GM18499 (cell line): ENCODE data around the gene GBX1.

ENCODE experiments used
- ATAC-seq: cut with Tn5 transposase; IDR thresholded peaks from one replicate; pipeline ENCODE4 v1.9.1; 2021; ENCODE audit warnings: moderate number of reproducible peaks; ENCODE audit not compliant: insufficient read depth, unreplicated experiment

The GBX1 gene

DNA sequence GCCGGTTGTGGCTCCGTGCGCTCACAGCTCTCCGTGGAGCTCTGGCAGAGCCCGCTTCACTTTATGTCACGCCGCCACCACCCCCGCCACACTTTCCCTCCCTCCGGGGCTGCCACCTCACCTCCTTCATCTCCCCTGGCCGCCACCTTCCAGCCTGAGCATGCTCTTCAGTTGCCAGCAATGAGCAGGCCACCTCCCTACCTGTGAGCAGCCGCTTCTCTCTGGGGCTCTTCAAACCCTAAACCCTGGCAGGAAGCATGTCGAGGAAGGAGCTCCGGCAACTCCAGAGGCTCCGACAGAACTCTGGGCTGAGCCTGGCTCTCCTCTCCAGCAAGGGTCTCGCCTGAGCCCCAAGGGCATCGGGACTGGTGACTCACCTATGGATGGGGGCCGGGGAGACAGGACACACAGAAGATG is 36.7 kb downstream of the GBX1 start:
- ATAC-seq: no peak

DNA sequence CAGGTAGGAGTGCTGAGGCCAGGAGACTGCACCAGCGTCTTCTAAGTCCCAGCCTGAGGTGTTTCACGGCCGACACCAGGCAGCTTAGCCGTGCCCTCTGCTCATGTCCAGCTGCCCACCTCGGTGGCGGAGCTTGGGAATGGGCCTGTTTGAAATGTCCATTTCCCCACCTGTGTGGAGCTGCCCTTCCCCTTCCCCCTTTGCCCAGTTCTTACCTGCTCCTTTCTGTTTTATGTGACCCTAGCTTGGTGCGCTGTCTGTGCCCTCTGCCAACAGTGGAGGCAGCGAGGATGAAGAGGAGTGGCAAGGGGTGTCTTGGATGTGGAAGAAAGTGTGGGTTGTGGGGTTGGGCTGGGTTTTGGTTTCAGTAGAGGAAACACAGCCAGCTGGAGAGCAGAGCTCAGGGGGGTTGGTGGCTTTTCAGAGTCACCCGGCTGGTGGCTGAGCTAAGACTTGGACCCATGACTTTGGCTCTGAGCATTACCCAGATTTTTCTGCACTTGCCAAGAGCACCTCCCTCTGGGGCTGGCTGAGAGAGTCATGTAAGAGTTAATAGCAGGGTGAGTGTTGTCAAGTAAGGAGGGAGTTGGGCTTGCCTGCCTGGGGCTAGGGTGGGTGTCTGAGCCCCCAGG is 37.4 kb downstream of the GBX1 start:
- no peak for ATAC-seq

DNA sequence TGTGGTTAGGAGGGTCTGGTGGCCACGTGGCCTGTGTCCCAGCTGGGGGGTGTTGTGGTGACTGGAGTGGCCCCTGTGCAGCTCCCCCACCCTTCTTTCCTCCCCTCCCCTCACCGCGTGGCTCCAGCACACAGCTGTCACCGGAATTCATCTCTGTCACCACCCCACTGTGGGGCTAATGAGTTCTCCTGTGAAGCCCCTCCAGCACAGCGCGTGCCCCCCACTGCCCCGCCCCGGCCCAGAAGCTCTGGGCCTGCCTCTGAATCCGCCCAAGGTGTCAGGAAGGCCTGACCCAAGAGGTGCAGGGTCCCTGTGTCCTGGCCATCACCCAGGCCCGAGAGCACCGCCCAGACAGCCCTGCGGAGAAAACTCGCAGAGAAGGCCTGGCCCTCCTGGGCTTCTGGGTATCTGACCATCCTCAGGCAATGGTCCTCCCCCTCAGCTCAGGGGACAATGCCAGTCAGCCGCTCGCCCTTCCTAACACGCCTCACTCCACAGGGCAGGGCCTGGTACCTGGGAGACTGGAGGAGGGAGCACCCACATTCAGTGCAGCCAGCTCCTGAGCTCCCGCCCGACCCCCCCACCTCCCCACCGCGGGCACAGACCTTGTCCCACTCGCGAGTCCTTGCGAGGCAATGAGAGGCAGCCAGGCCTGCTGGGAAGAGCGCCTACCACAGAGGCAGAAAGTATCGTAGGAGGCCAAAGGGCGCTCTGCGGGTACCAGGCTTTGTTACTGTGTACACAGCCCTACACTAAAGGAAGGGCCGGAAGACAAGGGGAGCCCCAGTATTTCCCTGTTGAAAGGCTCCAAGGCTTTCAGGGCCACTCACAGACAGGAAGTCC is 38.2 kb downstream of the GBX1 start:
- no peak for ATAC-seq

DNA sequence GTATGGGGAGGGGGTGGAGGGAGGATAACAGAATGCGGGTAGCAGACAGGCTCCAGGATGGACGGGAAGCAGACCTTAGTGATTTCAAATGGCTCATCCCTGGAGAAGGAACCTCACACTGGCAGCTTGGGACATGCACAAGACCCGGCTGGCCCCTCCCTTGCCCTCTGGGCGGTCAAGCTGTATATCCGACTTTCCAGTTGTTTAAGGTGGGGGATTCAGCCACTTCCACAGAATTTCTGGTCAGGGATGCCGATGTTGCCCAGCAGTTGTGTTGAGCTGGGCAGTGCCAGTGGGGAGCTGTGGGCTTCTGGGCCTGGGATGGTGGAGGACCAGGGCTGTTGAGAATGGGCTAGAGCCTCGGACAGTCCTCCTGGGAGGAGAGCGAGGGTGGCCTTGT is 38.8 kb downstream of the GBX1 start:
- ATAC-seq: no peak

DNA sequence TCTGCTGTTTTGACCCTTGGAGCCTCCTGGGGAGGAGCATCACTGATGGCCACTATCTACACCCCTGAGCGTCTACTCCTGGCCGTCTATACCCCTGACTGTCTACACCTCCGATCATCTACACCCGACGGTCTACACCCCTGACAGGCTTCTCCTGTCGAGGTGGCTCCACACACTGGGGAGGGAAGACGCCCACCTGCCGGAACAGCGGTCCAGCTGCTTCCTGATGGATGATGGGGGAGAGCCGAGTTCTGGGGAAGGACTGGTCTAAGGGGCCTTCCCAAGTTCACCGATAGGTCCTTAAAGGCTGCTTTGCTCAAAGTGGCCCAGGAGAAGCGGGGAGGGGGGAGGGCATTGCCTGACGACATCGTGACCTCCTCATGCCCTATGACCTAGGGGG is 39.4 kb downstream of the GBX1 start:
- no peak for ATAC-seq

DNA sequence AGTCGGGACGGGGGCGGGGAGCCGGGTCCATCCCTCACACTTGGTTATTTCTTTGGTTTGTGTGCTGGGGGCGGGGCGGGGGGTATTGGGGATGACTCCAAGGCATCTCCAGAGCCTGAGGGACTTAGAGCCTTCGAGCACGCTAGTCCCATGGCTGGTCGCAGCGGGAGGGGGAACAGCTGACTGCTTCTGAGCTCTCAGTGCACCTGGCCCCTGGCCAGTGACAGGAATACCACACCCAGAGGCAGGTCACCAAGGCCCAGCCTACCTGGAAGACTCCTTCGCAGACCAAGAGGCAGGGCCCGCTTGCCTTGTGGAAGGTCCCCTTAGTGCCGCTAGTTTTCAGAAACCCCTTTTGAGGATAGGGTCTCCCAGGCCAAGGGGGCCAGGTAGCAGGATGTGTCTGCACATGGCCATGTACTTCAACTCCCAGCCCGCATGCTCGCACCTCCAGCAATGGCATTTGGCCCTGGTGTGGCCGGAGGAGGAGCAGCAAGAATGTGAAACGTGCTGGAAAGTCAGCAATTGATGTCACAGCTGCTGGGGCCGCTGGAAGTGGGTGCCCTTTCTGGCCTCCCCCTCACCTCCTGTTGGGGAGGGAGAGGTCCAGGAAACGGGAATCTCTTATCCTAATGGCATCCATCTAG is 40.9 kb downstream of the GBX1 start:
- ATAC-seq: no peak

DNA sequence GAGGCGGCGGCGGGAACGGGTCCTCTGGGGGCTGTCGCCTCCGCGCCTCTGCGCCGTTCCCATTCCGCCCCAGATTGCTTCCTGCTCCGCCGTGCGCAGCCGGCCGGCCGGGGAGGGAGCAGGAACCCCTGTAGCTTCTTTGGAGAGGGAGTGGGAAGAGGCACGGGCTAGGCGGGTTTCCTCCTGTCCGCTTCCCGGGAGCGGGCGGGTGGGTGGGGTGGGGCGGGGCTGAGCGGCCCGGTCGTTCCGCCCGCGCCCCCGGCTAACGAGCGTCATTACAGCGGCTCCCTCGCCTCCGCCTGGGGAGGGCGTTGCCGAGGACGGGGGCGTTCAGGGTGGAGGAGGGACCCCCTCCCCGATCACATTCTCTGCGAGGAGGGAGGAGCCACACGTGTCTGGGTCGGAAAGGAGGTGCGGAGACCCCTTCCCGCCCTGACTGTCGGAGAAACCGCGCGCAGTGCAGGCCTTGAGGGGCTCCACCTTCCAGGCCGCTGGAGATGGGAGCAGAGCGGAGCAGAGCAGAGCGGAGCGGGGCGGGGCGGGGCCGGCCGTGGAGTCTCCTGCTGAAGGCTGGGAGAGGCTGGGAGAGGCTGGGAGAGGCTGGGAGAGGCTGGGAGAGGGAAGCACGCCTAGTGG is 41.5 kb downstream of the GBX1 start:
- no peak for ATAC-seq

DNA sequence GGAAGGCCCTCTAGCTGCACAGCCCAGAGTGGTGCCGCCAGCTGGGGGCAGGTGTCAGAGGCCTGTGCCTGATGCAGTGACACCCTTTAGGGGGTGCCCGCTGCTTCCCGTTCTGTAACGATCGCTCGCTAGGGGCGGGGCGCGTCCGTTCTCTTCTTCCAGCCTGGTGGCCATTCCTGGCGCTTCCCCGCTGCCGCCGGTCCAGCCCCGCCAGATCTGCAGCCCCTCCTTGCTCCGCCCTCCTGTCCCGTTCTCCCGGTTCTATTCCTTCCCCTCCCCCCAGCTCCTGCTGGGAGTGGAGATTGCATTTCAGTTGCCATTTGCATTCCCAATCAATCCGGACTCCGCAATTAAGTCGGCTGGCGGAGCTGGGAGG is 42.0 kb downstream of the GBX1 start:
- ATAC-seq: no peak

DNA sequence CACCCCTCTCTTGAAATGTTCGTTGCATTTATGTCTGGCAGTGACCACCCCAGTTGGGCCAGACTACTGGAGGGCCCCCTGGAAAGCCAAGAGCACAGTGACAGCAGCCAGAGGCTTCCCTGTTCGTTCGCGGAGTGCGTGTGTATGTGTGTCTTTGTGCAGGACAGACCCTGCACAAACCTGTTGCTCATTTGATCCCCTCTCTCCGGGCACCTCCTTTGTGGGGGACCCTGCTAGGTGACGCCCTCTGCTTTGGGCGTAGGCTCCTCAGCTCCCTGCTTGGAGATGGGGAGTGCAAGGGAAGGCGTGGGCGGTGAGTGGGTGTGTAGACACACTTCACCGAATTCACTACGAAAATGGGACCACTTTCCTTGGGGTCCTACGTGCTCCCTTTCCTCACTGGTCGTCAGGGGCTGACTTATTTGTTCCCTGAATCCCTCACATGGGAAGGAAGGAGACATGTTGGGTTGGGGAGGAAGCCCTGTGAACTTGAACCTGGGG is 42.5 kb downstream of the GBX1 start:
- ATAC-seq: no peak

DNA sequence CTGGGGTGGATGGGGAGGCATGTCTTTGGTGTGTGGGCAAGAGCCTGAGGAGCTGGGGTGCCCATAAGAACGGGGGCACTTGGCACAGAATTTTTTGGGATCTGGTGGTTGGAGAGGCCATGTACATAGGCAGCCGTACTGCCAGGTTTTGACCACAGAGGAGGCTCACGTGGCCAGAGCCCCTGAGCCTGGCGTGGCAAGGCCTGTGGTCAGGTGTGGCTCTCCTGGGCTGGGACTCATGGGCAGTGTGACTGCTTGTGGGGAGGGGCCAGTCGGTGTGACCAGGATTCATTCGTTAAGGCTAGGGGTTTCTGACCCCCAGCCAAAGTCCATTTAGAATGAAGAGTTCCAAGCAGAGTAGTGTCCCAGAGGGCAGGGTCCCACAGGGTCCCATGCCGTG is 43.0 kb downstream of the GBX1 start:
- no peak for ATAC-seq

DNA sequence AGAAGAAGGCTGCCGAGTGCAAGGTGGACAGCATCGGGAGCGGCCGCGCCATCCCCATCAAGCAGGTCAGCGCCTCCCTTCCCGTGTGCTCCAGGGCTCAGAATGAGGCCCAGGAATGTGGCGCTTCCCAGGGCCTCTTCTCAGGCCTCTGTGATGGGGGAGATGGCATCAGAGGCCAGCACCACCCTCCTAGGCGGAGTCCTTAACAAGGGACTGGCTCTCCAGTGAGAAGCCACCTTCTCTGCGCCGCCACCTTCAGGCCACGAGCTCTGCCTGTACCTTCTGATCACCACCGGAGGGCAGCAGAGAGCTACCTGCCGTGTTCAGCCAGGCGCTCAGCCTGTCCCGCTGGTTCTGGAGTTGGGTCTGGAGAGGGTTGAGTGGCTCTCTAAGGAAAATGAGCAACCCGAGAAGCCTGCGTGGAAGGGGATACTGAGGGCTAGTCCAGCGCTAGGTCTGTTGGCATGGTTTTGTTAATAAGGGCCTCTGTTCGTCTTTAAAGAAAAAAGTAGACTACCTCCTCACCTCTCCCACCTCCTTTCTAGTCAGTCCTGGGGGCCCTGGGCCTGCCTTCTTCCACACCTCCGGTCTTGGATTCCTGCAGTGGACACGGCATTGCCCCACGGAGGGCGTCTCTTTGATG is 43.6 kb downstream of the GBX1 start:
- no peak for ATAC-seq

DNA sequence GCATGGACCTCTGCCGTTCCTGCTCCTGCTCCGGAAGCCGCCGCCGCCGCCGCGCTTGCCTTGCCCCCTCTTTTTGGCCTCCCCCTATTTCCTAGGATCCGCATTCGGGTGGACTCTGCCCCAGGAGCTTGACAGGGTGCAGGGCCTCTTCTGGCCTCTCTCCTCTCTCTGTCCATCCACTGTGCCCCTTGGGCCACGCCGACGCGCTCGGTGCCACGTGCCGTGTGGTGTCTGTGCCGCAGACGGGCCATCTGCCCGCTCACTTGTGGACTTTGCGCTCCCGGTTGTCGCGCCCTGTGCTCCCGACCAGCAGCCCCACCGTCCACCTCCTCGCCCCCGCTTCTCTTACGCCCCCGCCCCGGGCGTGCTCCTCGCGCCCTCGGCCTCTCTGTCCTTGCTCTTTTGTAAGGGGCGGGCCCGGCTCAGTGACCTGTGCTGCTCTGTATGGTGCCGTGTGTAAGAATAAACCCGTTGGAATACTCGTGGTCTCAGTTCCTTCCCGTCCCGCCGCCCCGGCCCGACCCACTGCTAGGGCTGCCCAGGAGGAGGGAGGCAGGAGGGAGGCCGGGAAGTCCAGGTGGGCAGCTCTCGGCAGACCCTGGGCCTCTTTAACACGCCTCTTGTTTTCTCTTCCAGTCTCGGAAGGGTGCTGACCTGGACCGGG is 44.2 kb downstream of the GBX1 start:
- no peak for ATAC-seq

DNA sequence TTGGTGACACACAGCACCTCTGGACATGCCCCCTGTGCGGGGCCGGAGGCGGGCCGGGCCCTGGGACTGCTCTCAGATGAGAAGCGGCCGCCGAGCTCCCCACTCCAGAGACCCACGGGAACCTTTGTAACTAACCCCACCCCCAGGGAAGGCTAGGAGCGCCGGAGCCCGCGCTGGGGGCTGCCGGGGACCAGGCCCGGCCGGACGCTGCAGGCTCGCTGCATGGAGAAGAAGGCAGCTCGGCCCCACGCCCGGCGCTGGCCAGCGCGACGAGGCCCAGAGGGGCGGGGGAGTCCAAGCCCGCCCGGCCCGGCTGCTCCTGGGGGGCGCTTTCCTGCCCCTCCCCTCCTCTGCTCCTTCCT is 44.7 kb downstream of the GBX1 start:
- no peak for ATAC-seq

DNA sequence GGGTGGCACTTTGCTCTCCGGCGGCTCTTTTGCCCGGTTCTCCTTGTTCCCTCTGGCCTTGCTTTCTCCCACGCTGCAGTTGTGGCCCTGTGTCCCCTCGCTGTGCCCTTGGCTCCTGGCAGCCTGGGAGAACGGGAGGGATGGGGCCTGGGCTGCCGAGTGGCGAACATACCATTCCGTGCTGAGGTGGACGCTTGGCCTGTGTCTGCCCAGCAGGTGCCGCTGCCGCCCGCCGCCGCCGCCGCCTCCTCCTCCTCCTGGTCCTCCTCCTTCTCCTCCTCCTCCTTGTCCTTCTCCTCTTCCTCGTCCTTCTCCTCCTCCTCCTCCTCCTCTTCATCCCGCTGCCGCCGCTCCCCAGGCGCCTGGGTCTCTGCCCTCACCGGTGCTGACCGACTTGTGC is 45.2 kb downstream of the GBX1 start:
- no peak for ATAC-seq

DNA sequence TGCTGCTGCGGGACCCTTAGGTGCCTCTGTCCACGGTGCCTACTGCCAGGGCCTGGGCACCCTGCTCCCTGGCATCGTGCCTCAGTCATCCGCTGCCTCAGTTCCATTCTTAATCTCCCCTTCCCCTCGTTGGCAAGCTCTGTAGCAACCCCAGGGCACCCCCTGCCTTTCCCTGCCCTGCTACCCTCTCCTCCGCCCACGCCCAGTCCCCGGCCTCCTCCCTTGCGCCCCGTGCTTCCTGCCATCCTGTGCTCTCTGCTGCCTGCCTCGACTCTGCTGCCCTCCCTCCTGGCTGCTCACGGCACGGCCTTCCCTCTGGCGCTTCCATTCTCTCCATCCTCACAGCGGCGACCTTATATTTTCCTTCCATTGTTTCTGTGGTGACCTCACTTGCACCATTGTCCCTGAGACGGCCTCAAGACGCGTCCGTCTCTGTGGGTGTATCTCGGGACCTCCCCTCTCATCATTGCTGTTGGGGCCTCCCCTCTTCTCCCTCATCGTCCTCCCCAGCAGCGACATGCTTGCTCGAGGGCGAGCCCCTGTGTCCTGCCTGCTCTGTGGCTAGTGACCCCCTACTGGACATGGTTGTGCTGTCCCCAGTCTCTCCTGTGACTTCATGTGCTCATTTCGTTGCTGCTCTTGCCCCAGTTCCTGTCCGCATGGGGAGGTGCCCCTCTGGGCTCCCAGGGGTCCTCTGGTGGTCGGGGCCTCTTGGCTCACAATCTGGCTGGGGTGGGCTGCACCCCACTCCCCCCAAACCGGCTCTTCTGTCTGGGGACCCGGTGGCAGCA is 45.9 kb downstream of the GBX1 start:
- no peak for ATAC-seq

DNA sequence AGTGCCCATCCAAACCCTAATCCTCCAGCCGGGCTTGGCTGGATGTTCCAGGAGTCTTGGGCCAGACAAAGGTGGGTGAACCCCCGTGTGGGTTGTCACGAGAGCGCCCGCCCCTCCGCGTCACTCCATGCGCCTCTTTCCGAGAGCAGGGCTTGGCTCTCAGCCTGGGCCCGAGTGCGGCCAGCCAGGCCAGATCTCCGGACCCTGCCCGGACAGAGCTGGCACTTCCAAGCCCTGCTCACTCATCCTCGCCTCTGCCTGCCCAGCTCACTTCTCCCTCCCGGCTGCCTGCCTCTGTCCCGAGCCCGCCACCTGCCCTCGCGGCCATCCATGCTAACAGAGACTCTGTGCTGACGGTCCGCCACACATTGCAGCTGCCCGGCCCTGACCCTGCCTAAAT is 46.6 kb downstream of the GBX1 start:
- no peak for ATAC-seq

DNA sequence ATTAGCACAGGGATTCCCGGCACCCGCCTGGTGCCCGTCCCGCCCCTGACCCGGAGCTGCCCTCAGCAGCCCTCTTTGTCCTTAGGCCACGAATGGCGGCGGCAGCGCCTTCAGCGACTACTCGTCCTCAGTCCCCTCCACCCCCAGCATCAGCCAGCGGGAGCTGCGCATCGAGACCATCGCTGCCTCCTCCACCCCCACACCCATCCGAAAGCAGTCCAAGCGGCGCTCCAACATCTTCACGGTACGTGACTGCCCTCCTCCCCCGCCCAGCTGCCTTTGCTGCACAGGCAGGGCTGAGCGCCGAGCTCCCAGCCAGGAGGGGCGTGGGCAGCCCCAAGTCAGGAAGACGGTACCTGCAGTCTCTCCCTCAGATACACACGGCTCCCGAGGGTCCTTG is 47.6 kb downstream of the GBX1 start:
- no peak for ATAC-seq

DNA sequence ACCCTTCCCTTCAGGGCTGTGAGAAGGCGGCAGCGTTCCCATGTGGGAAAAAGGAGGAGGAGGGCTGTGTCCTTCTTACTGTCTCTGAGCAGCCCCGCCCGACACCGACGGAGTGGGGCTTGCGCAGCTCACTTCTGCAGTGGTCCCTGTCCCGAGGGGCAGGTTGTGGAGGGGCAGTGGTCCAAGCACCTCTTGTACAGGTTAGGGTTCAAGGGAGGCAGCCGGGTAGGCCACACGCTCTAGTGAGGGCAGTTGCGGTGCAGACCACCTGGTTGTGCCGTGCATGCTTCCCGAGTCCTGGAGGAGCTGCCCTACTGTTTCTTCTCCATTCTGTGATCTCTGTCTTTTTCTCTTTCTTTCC is 48.5 kb downstream of the GBX1 start:
- no peak for ATAC-seq
